ENCODE data around the gene CD300LG. TPM values are rescaled to one million over a fixed set of nuclear protein-coding genes. Genes with fewer than 3 reads are reported as not detected.
"Not testable (repeated sequence)": the region's sequence is repeated elsewhere in the genome, so short reads cannot be mapped to it uniquely, and the experiment has no call there.

CD300LG gene
- polyA plus RNA-seq, 1 donor, result 0.30 TPM

DNA sequence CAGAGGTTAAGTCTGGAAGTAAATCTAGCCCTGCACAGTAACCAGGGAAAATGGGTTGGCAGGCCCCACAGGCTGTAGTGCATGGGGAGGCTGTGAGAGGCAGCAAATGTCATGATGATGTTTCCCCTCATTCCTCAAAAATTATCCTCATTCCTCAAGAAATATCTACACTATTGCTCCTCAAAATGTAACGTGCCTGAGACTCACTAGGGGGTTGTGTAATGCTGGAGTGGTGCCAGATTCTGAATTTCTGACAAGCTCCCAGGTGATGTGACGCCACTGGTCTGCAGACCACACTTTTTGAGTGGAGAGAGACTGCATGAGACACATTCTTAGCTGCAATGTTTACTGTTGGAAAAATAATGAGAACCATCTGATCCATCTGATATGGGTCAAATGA lies 12.9 kb upstream of the CD300LG start:
- Histone ChIP-seq H3K4me3 (ENCODE audit: low read length) (no peak overlapping the region), H3K36me3 (ENCODE audit: control insufficient read depth, insufficient read depth, low read length) (no peaks in the 10 kb centered on the region), H3K27me3 (ENCODE audit: control insufficient read depth, insufficient read depth, low read length) (peaks cover 29% of the 10 kb centered on the region), H3K4me1 (ENCODE audit: control insufficient read depth, insufficient read depth, low read length) (peaks cover 5% of the 10 kb centered on the region), H3K9me3 (ENCODE audit: control insufficient read depth, low read depth, low read length) (no peaks in the 10 kb centered on the region), H3K27ac (ENCODE audit: low read length) (no peak overlapping the region)
- DNase-seq, result no peak
- WGBS (ENCODE audit: insufficient coverage, low lambda C conversion rate), result no CpG with 5 or more reads among the region's 2 CpGs

DNA sequence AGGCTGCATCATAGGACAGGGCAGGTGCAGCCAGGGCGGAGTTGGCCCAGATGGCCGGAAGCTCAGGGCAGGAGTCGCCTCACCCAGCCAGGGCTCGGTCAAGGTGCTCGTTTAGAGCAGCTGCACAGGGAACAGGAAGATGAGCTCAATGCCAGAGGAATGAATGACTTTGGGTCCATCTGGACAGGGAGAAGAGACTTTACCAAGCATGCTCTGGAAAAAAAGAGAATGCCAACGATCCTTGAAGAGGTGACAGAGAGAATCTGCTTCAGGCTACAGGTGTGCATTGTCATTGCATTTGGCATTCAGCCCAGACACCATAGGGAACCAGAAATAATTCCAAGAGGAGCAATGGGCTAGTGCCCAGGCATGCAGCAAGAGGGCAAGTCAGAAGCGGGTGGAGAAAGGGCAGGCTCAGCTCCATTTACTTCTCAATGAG lies 7.3 kb upstream of the CD300LG start:
- no peaks in the 10 kb centered on the region for H3K36me3 ChIP-seq (ENCODE audit: control insufficient read depth, insufficient read depth, low read length)
- WGBS (ENCODE audit: insufficient coverage, low lambda C conversion rate), result 0% methylated on average over 1 of the region's 7 CpGs

DNA sequence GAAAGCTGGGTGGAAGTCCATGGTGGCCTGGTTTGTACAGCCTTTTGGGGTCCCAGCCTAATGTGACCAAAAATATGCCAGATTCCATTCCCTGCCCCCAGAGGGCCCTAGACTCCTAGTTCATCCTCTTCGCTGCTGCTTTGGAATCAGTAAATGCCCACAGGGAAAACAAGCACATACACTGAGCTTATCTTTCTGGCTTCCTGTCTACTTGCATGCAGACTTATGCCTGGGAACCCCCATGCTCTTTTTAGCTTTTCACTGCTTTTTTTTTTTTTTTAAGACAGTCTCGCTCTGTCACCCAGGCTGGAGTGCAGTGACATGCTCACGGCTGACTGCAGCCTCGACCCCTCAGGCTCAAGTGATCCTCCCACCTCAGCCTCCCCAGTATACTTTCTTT lies 6.2 kb upstream of the CD300LG start:
- Histone ChIP-seq H3K36me3 (ENCODE audit: control insufficient read depth, insufficient read depth, low read length) (no peaks in the 10 kb centered on the region), H3K4me3 (ENCODE audit: low read length) (no peak overlapping the region), H3K4me1 (ENCODE audit: control insufficient read depth, insufficient read depth, low read length) (no peaks in the 10 kb centered on the region), H3K9me3 (ENCODE audit: control insufficient read depth, low read depth, low read length) (peaks cover 7% of the 10 kb centered on the region), H3K27me3 (ENCODE audit: control insufficient read depth, insufficient read depth, low read length) (no peaks in the 10 kb centered on the region), H3K27ac (ENCODE audit: low read length) (no peak overlapping the region)
- no peak for DNase-seq
- no CpG with 5 or more reads among the region's 4 CpGs for WGBS (ENCODE audit: insufficient coverage, low lambda C conversion rate)

More for the DNA sequence above, 7.3 kb upstream of the CD300LG start:
- Histone ChIP-seq H3K4me3 (ENCODE audit: low read length) (no peak overlapping the region), H3K27me3 (ENCODE audit: control insufficient read depth, insufficient read depth, low read length) (peaks cover 2% of the 10 kb centered on the region), H3K27ac (ENCODE audit: low read length) (no peak overlapping the region), H3K4me1 (ENCODE audit: control insufficient read depth, insufficient read depth, low read length) (no peaks in the 10 kb centered on the region), H3K9me3 (ENCODE audit: control insufficient read depth, low read depth, low read length) (peaks cover 7% of the 10 kb centered on the region)
- peak in 1 of 2 donors; percentile 56 for DNase-seq

GRCh38 chr17:43841282-43841681 lies 5.7 kb upstream of the CD300LG start:
- Histone ChIP-seq H3K4me3 (ENCODE audit: low read length) (no peak overlapping the region), H3K27ac (ENCODE audit: low read length) (no peak overlapping the region), H3K4me1 (ENCODE audit: control insufficient read depth, insufficient read depth, low read length) (no peaks in the 10 kb centered on the region), H3K36me3 (ENCODE audit: control insufficient read depth, insufficient read depth, low read length) (no peaks in the 10 kb centered on the region), H3K9me3 (ENCODE audit: control insufficient read depth, low read depth, low read length) (peaks cover 7% of the 10 kb centered on the region), H3K27me3 (ENCODE audit: control insufficient read depth, insufficient read depth, low read length) (no peaks in the 10 kb centered on the region)
- WGBS (ENCODE audit: insufficient coverage, low lambda C conversion rate), result no CpG with 5 or more reads among the region's 4 CpGs
- DNase-seq, result no peak

GRCh38 chr17:43842091-43842974 lies 4.6 kb upstream of the CD300LG start:
- H3K27me3 ChIP-seq (ENCODE audit: control insufficient read depth, insufficient read depth, low read length); H3K27ac ChIP-seq (ENCODE audit: low read length); H3K4me3 ChIP-seq (ENCODE audit: low read length); H3K4me1 ChIP-seq (ENCODE audit: control insufficient read depth, insufficient read depth, low read length); H3K36me3 ChIP-seq (ENCODE audit: control insufficient read depth, insufficient read depth, low read length); H3K9me3 ChIP-seq (ENCODE audit: control insufficient read depth, low read depth, low read length); DNase-seq: not testable (repeated sequence)
- no CpG with 5 or more reads among the region's 54 CpGs for WGBS (ENCODE audit: insufficient coverage, low lambda C conversion rate)

DNA sequence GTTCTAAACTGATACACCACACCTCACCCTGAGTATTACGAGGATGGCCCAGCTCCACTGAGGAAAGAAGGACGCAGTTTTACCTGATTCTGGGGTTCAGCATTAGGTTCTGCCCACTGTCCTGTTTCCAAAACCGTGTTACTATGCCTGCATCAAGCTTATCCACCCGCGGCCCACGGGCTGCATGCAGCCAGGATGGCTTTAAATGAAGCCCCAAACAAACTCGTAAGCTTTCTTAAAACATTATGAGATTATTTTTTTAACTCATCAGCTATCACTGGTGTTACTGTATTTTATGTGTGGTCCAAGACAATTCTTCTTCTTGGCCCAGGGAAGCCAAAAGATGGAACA lies 4.0 kb upstream of the CD300LG start:
- Histone ChIP-seq H3K36me3 (ENCODE audit: control insufficient read depth, insufficient read depth, low read length) (no peaks in the 10 kb centered on the region), H3K27ac (ENCODE audit: low read length) (no peak overlapping the region), H3K9me3 (ENCODE audit: control insufficient read depth, low read depth, low read length) (peaks cover 7% of the 10 kb centered on the region), H3K27me3 (ENCODE audit: control insufficient read depth, insufficient read depth, low read length) (peaks cover 9% of the 10 kb centered on the region), H3K4me3 (ENCODE audit: low read length) (no peak overlapping the region), H3K4me1 (ENCODE audit: control insufficient read depth, insufficient read depth, low read length) (peaks cover 4% of the 10 kb centered on the region)
- WGBS (ENCODE audit: insufficient coverage, low lambda C conversion rate), result 83% methylated on average over 1 of the region's 7 CpGs
- no peak for DNase-seq

DNA sequence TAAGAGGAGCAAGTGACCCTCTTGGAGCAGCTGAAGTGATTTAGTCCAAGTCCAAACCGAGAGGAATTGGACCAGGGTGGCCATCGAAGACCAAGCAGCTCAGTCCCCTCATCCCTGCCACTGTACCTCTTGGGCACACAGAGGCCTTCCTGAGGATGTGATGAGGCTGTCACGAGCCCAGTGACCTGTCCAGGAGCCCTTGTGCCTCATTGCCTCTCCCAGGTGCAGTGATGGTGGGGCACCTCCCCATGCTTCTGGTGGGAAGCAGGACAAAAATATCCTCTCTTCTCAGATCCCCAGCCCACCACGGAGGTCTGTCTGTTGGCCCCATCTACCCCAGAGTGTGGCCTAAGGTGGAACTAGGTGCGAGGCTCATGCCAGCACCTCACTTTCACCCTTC lies 2.7 kb upstream of the CD300LG start:
- H3K4me3 ChIP-seq (ENCODE audit: low read length), result no peak overlapping the region
- no peaks in the 10 kb centered on the region for H3K36me3 ChIP-seq (ENCODE audit: control insufficient read depth, insufficient read depth, low read length)
- H3K9me3 ChIP-seq (ENCODE audit: control insufficient read depth, low read depth, low read length), result peaks cover 7% of the 10 kb centered on the region
- H3K27me3 ChIP-seq (ENCODE audit: control insufficient read depth, insufficient read depth, low read length), result peaks cover 15% of the 10 kb centered on the region
- H3K27ac ChIP-seq (ENCODE audit: low read length), result no peak overlapping the region
- no CpG with 5 or more reads among the region's 5 CpGs for WGBS (ENCODE audit: insufficient coverage, low lambda C conversion rate)
- H3K4me1 ChIP-seq (ENCODE audit: control insufficient read depth, insufficient read depth, low read length), result peaks cover 4% of the 10 kb centered on the region
- no peak for DNase-seq

DNA sequence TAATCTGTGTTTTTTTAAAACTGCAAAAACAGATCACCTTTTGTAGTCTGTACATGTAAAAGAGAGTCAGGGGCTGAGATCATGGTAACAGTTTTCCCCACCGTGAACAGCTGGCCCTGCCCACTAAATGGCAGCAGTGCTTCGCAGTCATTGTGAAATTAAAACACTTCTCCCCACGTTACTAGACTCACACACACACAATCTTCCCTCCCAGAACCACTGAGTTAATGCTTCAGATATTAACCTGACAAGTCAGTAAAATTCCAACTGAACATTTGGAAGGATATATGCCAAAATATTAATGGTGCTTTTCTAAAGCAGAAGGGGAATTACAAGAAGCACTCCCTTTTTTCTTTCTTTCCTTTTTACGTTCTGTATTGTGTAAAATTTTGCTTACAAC lies 1.2 kb upstream of the CD300LG start:
- DNase-seq, result no peak
- WGBS (ENCODE audit: insufficient coverage, low lambda C conversion rate), result 29% methylated on average over 1 of the region's 4 CpGs
- peaks cover 4% of the 10 kb centered on the region for H3K4me1 ChIP-seq (ENCODE audit: control insufficient read depth, insufficient read depth, low read length)
- H3K36me3 ChIP-seq (ENCODE audit: control insufficient read depth, insufficient read depth, low read length), result no peaks in the 10 kb centered on the region
- no peak overlapping the region for H3K4me3 ChIP-seq (ENCODE audit: low read length)
- H3K27ac ChIP-seq (ENCODE audit: low read length), result no peak overlapping the region
- H3K27me3 ChIP-seq (ENCODE audit: control insufficient read depth, insufficient read depth, low read length), result peaks cover 15% of the 10 kb centered on the region
- peaks cover 7% of the 10 kb centered on the region for H3K9me3 ChIP-seq (ENCODE audit: control insufficient read depth, low read depth, low read length)

DNA sequence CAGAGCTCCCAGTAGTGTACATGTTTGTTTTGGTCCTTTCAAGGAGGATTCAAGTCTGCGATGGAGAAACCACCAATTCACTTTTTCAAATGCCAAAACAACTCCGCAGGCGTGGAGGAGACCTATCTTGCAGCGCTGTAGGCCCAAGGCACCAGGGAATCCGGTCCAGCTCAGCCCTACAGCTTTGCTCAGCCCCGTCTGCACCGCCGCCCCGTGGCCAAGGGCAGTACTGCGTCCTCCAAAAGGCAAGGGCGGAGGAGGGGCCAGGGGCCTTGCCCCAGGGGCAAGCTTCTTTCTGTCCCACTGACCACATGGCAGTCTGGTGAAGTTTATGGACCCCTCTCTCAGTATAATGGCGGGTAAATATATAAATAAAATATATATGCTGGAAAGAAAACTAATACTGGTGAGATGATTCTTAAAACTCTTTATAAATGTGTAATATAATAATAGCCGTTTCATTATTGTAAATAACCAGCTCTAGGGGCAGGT lies 709 bp upstream of the CD300LG start:
- Histone ChIP-seq H3K4me3 (ENCODE audit: low read length) (no peak overlapping the region), H3K27ac (ENCODE audit: low read length) (no peak overlapping the region), H3K9me3 (ENCODE audit: control insufficient read depth, low read depth, low read length) (peaks cover 7% of the 10 kb centered on the region), H3K27me3 (ENCODE audit: control insufficient read depth, insufficient read depth, low read length) (peaks cover 15% of the 10 kb centered on the region), H3K4me1 (ENCODE audit: control insufficient read depth, insufficient read depth, low read length) (peaks cover 4% of the 10 kb centered on the region), H3K36me3 (ENCODE audit: control insufficient read depth, insufficient read depth, low read length) (no peaks in the 10 kb centered on the region)
- DNase-seq, result peak; percentile 48 to 57
- 0% methylated on average over 1 of the region's 13 CpGs for WGBS (ENCODE audit: insufficient coverage, low lambda C conversion rate)

GRCh38 chr17:43848601-43849000 lies 1.6 kb downstream of the CD300LG start:
- no peak for DNase-seq
- H3K4me3 ChIP-seq (ENCODE audit: low read length), result no peak overlapping the region
- WGBS (ENCODE audit: insufficient coverage, low lambda C conversion rate), result no CpG with 5 or more reads among the region's 10 CpGs
- H3K36me3 ChIP-seq (ENCODE audit: control insufficient read depth, insufficient read depth, low read length), result no peaks in the 10 kb centered on the region
- H3K4me1 ChIP-seq (ENCODE audit: control insufficient read depth, insufficient read depth, low read length), result peaks cover 4% of the 10 kb centered on the region
- H3K9me3 ChIP-seq (ENCODE audit: control insufficient read depth, low read depth, low read length), result no peaks in the 10 kb centered on the region
- peaks cover 15% of the 10 kb centered on the region for H3K27me3 ChIP-seq (ENCODE audit: control insufficient read depth, insufficient read depth, low read length)
- H3K27ac ChIP-seq (ENCODE audit: low read length), result no peak overlapping the region

GRCh38 chr17:43849116-43849515 lies 2.1 kb downstream of the CD300LG start:
- no CpG with 5 or more reads among the region's 8 CpGs for WGBS (ENCODE audit: insufficient coverage, low lambda C conversion rate)
- Histone ChIP-seq H3K9me3 (ENCODE audit: control insufficient read depth, low read depth, low read length) (no peaks in the 10 kb centered on the region), H3K27ac (ENCODE audit: low read length) (no peak overlapping the region), H3K36me3 (ENCODE audit: control insufficient read depth, insufficient read depth, low read length) (no peaks in the 10 kb centered on the region), H3K4me3 (ENCODE audit: low read length) (no peak overlapping the region), H3K27me3 (ENCODE audit: control insufficient read depth, insufficient read depth, low read length) (peaks cover 15% of the 10 kb centered on the region), H3K4me1 (ENCODE audit: control insufficient read depth, insufficient read depth, low read length) (peaks cover 4% of the 10 kb centered on the region)
- no peak for DNase-seq

All from large intestine (tissue), 3 donors.